ENCODE results near the gene MAPK11. TPM values are rescaled to one million over a fixed set of nuclear protein-coding genes. Genes with fewer than 3 reads are reported as not detected.
A peak's percentile ranks its signal among the peaks of the same experiment; 100 is the strongest.

Gene MAPK11
- total RNA-seq, 6 experiments from 2014 or later, result 1.7 to 6.4 (median 2.5) TPM

DNA sequence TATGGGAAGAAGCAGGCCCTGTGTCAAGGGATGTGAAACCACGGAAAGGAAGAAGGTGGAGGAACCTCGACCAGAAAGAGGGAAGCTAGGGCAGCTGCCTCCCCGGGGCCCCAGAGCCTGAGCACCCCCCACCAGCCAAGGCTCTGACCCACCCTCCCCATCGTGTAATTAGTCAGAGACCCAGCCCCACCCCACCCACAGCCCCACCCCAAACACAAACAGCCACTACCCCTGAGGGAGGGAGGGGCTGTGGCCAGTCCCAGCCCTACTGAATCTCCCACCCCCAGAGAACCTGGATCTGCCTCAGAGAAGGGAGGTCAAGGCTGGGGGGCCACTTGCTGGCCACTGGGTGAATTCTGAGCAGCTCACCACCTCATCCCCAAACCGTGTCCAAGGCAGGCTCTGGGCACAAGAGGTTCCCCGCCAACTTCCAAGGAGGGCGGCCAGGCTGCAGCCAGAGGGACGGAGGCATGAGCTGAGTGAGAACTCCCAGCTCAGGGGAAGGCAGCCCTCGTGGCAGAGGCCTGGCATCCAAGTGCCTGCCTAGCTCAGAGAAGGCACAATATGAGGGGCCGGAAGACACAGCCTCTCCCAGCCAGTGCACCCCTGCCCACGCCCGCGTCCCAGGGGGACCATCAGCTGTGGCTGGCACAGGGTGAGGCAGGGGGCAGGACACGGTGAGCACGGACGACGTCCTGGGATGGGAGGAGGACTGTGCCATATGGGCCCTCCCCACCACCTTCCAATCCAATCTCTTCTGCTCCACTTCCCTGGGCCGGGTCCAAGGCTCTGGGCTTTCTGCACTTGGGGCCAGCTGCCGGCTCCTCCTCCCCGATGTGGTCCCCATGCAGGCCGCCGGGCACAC, 34.6 kb upstream of the MAPK11 start:
- intact Hi-C loops (cut with DNase I), result no loop called here
- H3K36me3 ChIP-seq, result no peaks in the 10 kb centered on the region
- H3K4me1 ChIP-seq, result peaks cover 0 to 56% (median 24%) of the 10 kb centered on the region in 4 donors
- ATAC-seq, result peak in 1 of 4 donors; percentile 0
- H3K27ac ChIP-seq, result peak overlapping the region; percentile 31 to 89 (median 73)
- H3K4me3 ChIP-seq, result peak overlapping the region; percentile 71 to 91 (median 88)
- WGBS (ENCODE audit: insufficient coverage, low coverage, low lambda C conversion rate, missing lambda C conversion rate), result 45% methylated on average over 3 of the region's 22 CpGs
- TF ChIP-seq, protein P1, sequence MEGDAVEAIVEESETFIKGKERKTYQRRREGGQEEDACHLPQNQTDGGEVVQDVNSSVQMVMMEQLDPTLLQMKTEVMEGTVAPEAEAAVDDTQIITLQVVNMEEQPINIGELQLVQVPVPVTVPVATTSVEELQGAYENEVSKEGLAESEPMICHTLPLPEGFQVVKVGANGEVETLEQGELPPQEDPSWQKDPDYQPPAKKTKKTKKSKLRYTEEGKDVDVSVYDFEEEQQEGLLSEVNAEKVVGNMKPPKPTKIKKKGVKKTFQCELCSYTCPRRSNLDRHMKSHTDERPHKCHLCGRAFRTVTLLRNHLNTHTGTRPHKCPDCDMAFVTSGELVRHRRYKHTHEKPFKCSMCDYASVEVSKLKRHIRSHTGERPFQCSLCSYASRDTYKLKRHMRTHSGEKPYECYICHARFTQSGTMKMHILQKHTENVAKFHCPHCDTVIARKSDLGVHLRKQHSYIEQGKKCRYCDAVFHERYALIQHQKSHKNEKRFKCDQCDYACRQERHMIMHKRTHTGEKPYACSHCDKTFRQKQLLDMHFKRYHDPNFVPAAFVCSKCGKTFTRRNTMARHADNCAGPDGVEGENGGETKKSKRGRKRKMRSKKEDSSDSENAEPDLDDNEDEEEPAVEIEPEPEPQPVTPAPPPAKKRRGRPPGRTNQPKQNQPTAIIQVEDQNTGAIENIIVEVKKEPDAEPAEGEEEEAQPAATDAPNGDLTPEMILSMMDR (IDR thresholded peaks at IDR 0.05), result no peak
- TF ChIP-seq POLR2A (IDR thresholded peaks at IDR 0.05), result no peak
- H3K27me3 ChIP-seq, result no peaks in the 10 kb centered on the region
- no peaks in the 10 kb centered on the region for H3K9me3 ChIP-seq
- DNase-seq, result no peak

DNA sequence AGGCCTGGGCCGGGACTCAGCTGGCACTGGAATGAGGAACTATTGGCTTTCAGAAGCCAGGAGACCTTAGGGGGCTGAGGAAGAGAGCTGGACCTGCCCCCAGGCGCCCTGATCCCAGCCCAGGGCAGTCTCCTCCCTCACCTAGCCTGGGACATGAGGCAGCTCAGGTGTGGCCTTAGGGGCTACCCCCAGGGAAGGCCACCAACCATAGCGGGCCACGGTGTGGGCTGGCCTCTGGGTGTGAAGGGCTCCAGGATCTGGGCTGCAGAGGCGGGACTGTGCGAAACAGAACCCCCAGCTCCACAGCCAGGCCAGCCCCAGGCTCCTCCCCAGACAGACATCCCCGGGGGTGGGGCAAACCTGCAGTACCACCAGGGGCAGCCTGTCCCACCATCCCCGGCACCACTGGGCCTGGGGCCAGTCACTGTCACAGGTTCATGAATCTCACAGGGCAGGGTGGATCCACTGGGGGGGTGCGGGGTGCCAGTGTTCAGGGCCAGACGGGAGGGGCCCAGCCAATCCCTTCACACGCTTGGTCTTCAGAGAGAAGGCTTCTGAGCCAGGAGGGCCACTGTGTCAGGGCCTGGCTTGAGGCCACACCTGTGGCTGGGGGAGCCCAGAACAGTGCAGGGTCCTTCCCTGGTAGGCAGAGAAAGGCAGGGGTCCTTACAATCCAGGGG, 33.8 kb upstream of the MAPK11 start:
- H3K4me1 ChIP-seq, result peaks cover 0 to 60% (median 24%) of the 10 kb centered on the region in 4 donors
- WGBS (ENCODE audit: insufficient coverage, low coverage, low lambda C conversion rate, missing lambda C conversion rate), result 26% methylated on average over 5 of the region's 11 CpGs
- ATAC-seq, result peak in 1 of 4 donors; percentile 41

DNA sequence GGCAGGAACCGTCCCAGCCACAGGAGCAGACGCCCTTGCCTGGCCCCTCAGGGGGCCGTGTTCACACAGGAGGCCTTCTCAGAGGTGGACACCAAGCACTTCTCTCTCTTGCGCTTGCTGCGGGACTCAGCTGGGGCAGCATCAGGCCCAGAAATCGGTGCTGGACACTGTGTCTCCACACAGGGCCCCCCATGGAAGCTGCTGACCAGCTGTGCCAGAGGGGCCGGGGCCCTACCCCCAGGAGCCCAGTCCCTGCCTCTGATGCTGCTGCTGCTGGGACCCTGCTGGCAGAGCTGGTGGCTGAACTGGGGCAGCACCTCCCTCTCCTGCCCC, 33.3 kb upstream of the MAPK11 start:
- Histone ChIP-seq H3K27me3 (no peaks in the 10 kb centered on the region), H3K4me1 (peaks cover 0 to 65% (median 26%) of the 10 kb centered on the region in 4 donors), H3K36me3 (no peaks in the 10 kb centered on the region), H3K27ac (peak overlapping the region in 2 of 3 donors; percentile 40 to 63), H3K4me3 (no peak overlapping the region), H3K9me3 (no peaks in the 10 kb centered on the region)
- no peak for TF ChIP-seq POLR2A (IDR thresholded peaks at IDR 0.05)
- DNase-seq (no peak), ATAC-seq (no peak)
- intact Hi-C loops (cut with DNase I), result no loop called here
- no CpG with 5 or more reads among the region's 7 CpGs for WGBS (ENCODE audit: insufficient coverage, low coverage, low lambda C conversion rate, missing lambda C conversion rate)

More for the DNA sequence above, 33.8 kb upstream of the MAPK11 start:
- Histone ChIP-seq H3K36me3 (no peaks in the 10 kb centered on the region), H3K4me3 (no peak overlapping the region), H3K27ac (peak overlapping the region; percentile 31 to 63 (median 40)), H3K9me3 (no peaks in the 10 kb centered on the region), H3K27me3 (no peaks in the 10 kb centered on the region)
- TF ChIP-seq, protein P1 (IDR thresholded peaks at IDR 0.05), result no peak
- TF ChIP-seq POLR2A (IDR thresholded peaks at IDR 0.05), result no peak
- intact Hi-C loops (cut with DNase I), result no loop called here
- peak; percentile 70 to 82 (median 77) for DNase-seq

DNA sequence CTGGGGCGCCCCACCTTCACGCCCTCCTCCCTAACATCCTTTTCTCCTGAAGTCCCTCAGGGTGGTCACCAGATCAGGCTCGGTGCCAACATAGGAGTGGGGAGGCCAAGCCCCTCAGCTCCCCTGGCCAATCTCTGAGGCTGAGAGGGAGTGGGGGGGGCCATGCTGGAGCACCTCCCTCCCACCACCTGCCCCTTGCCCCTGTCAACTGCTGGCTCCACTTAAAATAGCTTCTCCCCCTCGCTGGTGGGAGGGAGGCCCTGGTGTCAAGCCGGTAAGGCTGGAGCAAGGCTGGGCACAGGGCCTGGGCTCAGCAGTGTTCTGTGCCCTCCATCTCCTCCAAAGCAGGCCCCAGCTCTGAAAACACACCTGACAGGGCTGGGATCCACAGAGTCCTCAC, 32.4 kb upstream of the MAPK11 start:
- no peak overlapping the region for H3K4me3 ChIP-seq
- DNase-seq (no peak), ATAC-seq (no peak)
- peaks cover 0 to 67% (median 31%) of the 10 kb centered on the region in 4 donors for H3K4me1 ChIP-seq
- intact Hi-C loops (cut with DNase I), result no loop called here
- no peaks in the 10 kb centered on the region for H3K27me3 ChIP-seq
- no peaks in the 10 kb centered on the region for H3K36me3 ChIP-seq
- WGBS (ENCODE audit: insufficient coverage, low coverage, low lambda C conversion rate, missing lambda C conversion rate), result no CpG with 5 or more reads among the region's 5 CpGs
- H3K27ac ChIP-seq, result no peak overlapping the region
- no peaks in the 10 kb centered on the region for H3K9me3 ChIP-seq
- TF ChIP-seq, protein P1 (IDR thresholded peaks at IDR 0.05), result no peak
- TF ChIP-seq POLR2A (IDR thresholded peaks at IDR 0.05), result no peak

Data from right lobe of liver (tissue), 6 donors.